GM12875 (cell line): ENCODE measurements around the gene NIPBL.
"Not testable (repeated sequence)": the region's sequence is repeated elsewhere in the genome, so short reads cannot be mapped to it uniquely, and the experiment has no call there.

Experiments used
- H3K4me3 ChIP-seq: one replicate; pipeline ENCODE4 v1.5.1; 2011; ENCODE audit warnings: low read depth, low read length, control low read depth
- TF ChIP-seq, protein P1 (sequence below): IDR thresholded peaks from 2 replicates; pipeline ENCODE4 v1.5.1; 2011; ENCODE audit warnings: low read depth, mild to moderate bottlenecking, control low read depth, inconsistent platforms, low read length, moderate library complexity, borderline replicate concordance; ENCODE audit not compliant: insufficient read depth

NIPBL gene

DNA sequence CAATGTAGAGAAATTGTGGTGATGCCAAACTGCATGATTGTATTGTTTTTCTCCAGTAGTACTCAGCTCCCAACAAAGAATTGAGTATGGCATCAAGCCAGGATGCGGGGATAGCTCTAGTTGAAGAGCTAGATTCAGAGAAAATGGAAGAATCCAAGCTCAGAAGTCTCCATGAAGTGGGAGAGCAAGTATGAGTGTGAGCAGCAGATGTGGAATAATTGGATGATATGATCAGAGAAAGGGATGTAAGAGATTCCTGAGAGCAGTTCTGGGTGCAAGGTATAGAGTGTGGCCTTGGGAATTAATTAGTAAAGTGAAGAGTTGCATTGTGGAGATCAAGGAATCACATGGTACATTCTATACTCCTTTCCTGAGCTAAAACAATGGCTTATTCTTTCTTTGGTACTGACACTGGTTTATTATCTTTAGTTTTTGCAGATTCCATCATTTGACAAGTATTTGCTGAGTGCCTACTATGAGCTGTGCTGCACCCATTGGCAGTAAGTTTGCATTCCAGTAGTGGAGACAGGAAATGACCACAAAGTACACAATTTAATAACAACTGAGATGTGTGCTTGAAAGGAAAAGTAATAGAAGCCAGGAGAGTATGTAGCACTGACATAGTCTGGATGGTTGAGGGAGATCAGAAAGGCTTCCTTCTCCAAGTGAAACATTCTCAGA lies 195.5 kb downstream of the NIPBL start:
- H3K4me3 ChIP-seq, result no peak overlapping the region
- TF ChIP-seq, protein P1, sequence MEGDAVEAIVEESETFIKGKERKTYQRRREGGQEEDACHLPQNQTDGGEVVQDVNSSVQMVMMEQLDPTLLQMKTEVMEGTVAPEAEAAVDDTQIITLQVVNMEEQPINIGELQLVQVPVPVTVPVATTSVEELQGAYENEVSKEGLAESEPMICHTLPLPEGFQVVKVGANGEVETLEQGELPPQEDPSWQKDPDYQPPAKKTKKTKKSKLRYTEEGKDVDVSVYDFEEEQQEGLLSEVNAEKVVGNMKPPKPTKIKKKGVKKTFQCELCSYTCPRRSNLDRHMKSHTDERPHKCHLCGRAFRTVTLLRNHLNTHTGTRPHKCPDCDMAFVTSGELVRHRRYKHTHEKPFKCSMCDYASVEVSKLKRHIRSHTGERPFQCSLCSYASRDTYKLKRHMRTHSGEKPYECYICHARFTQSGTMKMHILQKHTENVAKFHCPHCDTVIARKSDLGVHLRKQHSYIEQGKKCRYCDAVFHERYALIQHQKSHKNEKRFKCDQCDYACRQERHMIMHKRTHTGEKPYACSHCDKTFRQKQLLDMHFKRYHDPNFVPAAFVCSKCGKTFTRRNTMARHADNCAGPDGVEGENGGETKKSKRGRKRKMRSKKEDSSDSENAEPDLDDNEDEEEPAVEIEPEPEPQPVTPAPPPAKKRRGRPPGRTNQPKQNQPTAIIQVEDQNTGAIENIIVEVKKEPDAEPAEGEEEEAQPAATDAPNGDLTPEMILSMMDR, result no peak

DNA sequence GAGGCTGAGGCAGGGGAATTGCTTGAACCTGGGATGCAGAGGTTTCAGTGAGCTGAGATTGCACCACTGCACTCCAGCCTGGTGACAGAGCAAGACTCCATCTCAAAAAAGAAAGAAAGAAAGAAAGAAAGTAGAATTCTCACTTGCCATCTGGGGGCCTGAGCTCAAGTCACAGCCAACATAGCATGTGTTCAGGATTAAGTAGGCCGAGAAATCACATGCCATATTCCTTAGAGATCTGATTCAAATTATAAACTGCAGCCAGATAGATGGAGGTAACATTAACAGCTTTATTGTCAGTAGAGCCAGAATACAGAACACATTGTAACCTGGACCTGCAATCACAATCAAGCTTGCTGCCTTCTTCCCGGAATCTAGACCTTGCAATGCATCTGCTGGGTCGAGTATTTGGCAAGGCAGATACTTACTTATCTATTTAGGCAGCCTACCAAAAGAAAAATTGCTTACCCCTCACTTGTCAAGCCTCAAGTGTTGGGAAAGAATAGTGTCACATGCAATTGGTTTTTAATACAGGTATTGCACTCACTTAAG lies 198.9 kb downstream of the NIPBL start:
- H3K4me3 ChIP-seq, result no peak overlapping the region
- TF ChIP-seq, protein P1, result no peak

DNA sequence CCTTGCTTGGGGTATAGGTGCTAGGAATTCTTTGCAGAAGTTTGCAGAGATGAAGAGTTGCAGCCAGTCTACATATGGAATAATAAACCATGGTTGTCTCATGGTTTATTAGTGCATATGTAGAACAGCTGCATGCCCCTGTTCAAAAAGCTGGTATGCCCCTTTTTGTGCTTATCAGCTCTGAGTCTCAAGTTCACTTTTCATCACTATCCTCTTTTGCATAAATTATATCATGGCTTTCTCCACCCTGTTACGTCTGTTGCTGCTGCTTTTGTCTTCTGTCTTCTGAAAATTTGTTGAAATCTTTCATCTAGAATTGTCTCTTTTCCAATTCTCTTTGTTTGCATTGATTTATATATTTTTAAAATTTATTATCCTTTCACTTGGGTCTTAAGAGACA lies 200.6 kb downstream of the NIPBL start:
- TF ChIP-seq, protein P1, result no peak
- H3K4me3 ChIP-seq, result no peak overlapping the region

DNA sequence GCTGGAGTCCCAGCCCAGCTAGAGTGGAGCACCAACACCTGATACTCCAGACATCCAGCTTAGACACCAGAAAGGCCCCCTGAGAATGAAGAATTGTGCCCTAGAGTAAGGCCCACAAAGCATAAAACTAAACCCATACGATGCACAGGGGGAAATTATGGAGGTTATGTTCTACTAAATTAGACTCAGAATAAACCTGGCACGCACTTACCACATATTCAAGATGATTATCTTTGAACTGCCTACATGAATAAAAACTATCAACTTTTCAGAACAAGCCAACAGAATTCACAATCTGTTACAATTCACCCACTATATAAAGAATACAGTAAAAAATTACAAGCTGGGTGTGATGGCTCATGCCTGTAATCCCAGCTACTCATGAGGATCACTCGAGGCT lies 204.1 kb downstream of the NIPBL start:
- TF ChIP-seq, protein P1, result no peak
- H3K4me3 ChIP-seq, result no peak overlapping the region

DNA sequence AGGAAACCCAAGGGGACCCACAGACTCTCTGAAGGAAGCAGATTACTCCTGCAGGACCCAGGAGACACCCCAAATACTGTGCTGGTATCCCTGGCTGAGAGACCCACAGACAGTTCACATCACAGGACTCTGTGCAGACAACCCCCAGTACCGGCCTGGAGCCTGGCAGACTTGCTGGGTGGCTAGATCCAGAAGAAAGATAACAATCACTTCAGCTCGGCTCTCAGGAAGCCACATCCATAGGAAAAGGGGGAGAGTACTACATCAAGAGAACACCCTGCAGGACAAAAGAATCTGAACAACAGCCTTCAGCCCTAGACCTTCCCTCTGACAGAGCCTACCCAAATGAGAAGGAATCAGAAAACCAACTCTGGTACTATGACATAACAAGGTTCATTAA lies 206.4 kb downstream of the NIPBL start:
- not testable (repeated sequence) for H3K4me3 ChIP-seq

DNA sequence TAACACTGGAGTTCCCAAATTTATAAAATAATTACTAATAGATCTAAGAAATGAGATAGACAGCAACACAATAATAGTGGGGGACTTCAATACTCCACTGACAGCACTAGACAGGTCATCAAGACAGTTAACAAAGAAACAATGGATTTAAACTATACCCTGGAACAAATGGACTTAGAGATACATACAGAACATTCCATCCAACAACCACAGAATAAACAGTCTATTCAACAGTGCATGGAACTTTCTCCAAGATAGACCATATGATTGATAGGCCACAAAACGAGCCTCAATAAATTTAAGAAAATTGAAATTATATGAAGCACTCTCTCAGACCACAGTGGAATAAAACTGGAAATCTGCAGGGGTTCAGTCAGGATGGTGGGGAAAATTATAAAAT lies 209.5 kb downstream of the NIPBL start:
- not testable (repeated sequence) for H3K4me3 ChIP-seq

DNA sequence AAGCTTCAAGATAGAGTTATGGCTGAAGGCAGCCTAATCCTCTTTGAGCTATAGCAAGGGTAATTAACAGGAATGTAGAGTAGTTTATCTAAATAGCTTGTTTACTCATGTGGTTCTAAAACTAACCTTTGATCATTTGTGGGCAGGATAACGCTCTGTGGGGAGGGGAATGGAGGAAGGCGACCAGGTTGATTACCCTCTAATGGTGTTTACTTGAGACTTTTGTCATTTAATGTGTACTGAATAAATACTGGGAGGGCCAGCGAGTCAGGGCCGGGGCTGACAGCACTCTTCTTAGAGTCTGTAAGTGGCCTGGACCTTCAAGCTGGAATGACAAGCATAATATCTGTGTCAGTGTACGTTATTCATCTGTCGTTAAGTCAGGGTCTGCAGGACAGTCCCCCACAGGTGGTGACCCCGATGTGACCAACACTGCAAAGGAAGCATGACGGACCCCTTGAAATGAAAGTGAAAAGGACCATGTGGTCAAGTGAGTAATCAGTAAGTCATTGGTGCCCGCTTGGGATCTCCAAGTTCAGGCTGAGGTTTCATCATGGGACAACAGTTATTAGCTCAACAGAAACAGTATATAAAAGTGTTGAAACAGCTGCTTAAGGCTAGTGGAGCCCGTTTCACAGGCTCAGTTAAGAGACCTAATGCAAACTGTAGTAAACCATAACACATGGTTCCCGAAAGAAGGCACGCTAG lies 210.1 kb downstream of the NIPBL start:
- TF ChIP-seq, protein P1, result no peak
- H3K4me3 ChIP-seq, result no peak overlapping the region

DNA sequence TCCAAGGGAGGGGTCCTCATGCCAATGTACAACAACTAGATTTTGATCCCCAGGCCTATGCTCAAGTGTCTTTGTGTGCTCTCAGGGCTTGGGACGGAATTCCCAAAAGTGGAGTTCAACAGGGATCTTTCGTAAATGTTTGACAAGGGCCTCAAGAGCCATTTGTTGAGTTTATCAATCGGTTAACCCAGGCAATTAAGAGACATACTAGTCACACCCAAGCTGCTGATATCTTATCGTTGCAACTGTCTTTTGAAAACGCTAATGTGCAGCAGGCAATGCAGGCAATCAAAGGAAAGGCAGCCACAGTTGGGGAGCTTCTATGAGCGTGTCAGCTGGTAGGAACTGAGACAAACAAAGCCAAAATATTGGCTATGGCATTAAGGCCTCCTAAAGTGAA lies 211.4 kb downstream of the NIPBL start:
- no peak overlapping the region for H3K4me3 ChIP-seq
- TF ChIP-seq, protein P1, result no peak
